Hepatocyte (in vitro differentiated cells): ENCODE results near the gene COL4A2.

Experiments
- EZH2 ChIP-seq: fragments of 200-600 bp; sonication (generic); IDR thresholded peaks from 2 replicates; pipeline ENCODE4 v1.6.1; 2016; ENCODE audit warnings: antibody characterized with exemption, mild to moderate bottlenecking, borderline replicate concordance
- EZH2phosphoT487 ChIP-seq: fragments of 200-600 bp; sonication (generic); IDR thresholded peaks from one replicate; pipeline ENCODE4 v1.6.1; 2018; ENCODE audit warnings: antibody characterized with exemption, mild to moderate bottlenecking, low read depth, moderate library complexity; ENCODE audit not compliant: unreplicated experiment, severe bottlenecking
- TF ChIP-seq, protein P1 (sequence below): fragments of 200-600 bp; sonication (generic); IDR thresholded peaks from 2 replicates; pipeline ENCODE4 v1.5.1; 2016; ENCODE audit warnings: antibody characterized with exemption, mild to moderate bottlenecking; ENCODE audit not compliant: poor library complexity

DNA sequence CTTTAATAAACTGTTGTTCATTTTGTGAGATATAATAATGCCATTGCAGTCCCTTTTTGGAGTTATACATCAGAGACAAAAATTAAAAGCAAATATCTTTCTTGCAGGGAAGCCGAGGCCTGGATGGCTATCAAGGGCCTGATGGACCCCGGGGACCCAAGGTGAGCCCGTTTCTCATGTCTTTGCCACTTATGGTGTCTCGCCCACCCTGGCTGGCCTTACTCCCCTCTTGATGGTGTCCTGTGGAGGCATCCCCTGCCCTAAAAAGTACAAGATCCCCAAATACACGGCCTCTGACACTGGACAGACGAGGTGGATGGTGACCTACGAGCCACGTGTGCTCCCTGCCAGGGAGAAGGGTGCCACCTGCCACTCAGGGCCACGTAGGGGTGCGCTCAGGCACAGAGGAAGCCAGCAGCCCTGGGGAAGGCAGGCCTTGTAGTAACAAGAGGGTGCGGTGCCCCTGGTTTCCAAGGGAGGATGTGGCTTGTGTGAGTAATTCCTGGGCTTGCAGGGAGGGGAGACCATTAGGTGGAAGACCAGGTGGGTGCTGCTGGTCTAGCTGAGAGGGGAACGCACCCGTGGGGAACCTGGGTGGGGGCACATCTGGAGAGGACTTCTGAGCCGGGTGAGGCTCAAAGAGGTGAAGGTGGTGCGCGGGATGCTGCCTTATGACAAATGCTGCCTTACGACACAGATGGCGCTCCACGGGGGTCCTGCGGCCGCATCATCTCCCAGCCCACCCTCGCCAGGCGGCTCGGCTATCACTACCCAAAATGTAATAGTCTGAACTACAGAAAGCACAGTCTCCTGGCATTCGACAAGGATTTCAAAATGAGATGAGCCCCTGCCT is 138.9 kb downstream of the COL4A2 start:
- TF ChIP-seq, protein P1, sequence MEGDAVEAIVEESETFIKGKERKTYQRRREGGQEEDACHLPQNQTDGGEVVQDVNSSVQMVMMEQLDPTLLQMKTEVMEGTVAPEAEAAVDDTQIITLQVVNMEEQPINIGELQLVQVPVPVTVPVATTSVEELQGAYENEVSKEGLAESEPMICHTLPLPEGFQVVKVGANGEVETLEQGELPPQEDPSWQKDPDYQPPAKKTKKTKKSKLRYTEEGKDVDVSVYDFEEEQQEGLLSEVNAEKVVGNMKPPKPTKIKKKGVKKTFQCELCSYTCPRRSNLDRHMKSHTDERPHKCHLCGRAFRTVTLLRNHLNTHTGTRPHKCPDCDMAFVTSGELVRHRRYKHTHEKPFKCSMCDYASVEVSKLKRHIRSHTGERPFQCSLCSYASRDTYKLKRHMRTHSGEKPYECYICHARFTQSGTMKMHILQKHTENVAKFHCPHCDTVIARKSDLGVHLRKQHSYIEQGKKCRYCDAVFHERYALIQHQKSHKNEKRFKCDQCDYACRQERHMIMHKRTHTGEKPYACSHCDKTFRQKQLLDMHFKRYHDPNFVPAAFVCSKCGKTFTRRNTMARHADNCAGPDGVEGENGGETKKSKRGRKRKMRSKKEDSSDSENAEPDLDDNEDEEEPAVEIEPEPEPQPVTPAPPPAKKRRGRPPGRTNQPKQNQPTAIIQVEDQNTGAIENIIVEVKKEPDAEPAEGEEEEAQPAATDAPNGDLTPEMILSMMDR = no peak
- no peak for TF ChIP-seq EZH2
- TF ChIP-seq EZH2phosphoT487 = no peak
